Right lobe of liver (tissue), 6 donors: ENCODE results near the gene WFDC1. TPM values are rescaled to one million over a fixed set of nuclear protein-coding genes. Genes with fewer than 3 reads are reported as not detected.
A peak's percentile ranks its signal among the peaks of the same experiment; 100 is the strongest.

Experiments
- ATAC-seq, 4 donors: fragments of 200-7000 bp; cut with Tn5 transposase; one replicate each; pipeline ENCODE4 v1.9.1; 2020; ENCODE audit warnings: mild to moderate bottlenecking in 4 of 4, moderate library complexity in 4 of 4
- DNase-seq, 3 donors: peaks; one replicate each; pipeline ENCODE4 v3.0.0-alpha.2; 2020
- H3K27ac ChIP-seq, 3 donors: fragments of 200-600 bp; one replicate each; pipeline ENCODE4 v1.8.0; 2022
- H3K27me3 ChIP-seq, 2 donors: fragments of 200-600 bp; one replicate each; pipeline ENCODE4 v1.8.0; 2022
- H3K36me3 ChIP-seq, 4 donors: fragments of 200-600 bp; sonication (generic) in 1 of 4; one replicate each; pipeline versions ENCODE4 v1.5.1 to v1.8.0; 2017 to 2022; ENCODE audit warnings: control low read depth in 1 of 4
- H3K4me1 ChIP-seq, 4 donors: fragments of 200-600 bp; sonication (generic) in 1 of 4; one replicate each; pipeline versions ENCODE4 v1.5.1 to v1.8.0; 2017 to 2022; ENCODE audit warnings: control low read depth in 1 of 4
- H3K4me3 ChIP-seq, 3 donors: fragments of 200-600 bp; one replicate each; pipeline ENCODE4 v1.8.0; 2022
- H3K9me3 ChIP-seq, 4 donors: fragments of 200-600 bp; sonication (generic) in 1 of 4; one replicate each; pipeline versions ENCODE4 v1.5.1 to v1.8.0; 2017 to 2022; ENCODE audit warnings: control low read depth in 1 of 4
- CTCF ChIP-seq, 4 donors: fragments of 200-600 bp in 3 of 4; fragments of 450-650 bp in 1 of 4; IDR thresholded peaks; one replicate each; pipeline versions ENCODE4 v1.5.1 to v1.8.0; 2016 to 2022; ENCODE audit warnings: antibody characterized with exemption in 4 of 4, mild to moderate bottlenecking in 2 of 4
- POLR2A ChIP-seq: fragments of 450-650 bp; IDR thresholded peaks from one replicate; pipeline ENCODE4 v1.6.1; 2017; ENCODE audit warnings: antibody characterized with exemption, mild to moderate bottlenecking
- WGBS: methylation state at CpG from one replicate; pipeline ENCODE4 v1.1.6; 2018; ENCODE audit warnings: low coverage, low lambda C conversion rate; ENCODE audit not compliant: insufficient coverage; ENCODE audit errors: missing lambda C conversion rate; 5-methylcytosine and 5-hydroxymethylcytosine counted together
- intact Hi-C, 2 donors: fragments of 100-400 bp; cut with DNase I; formaldehyde crosslinking; loops; one replicate each; pipeline versions ENCODE4 v1.11.2 to v1.14.1; 2022
- total RNA-seq, 6 experiments: library from RNA; depleted of rRNA in 2 of 6; stranded (reverse); fragments of >200 nt in 2 of 6; fragmentation: NEBNext Ultra II Directional in 3 of 6; extraction: Animal tissue kit (Norgen Biotek cat#: 25700) in 3 of 6; gene quantifications; one replicate each; pipeline versions ENCODE4 v1.1.0 to v1.2.4, GENCODE V29; 2016 to 2023
- donor health status: DM: no; HTN: yes; CAD: no.
- donor health status: DM: no; HTN: no; CAD: no.
- donor health status: DM: no; HTN: no; CAD: no.
- donor health status: DM: no; HTN: yes; CAD: no.
- donor health status: DM: no; HTN: yes; CAD: no.

WFDC1 gene
- total RNA-seq, 6 experiments from 2014 or later: 0.64 to 5.0 (median 2.3) TPM

DNA sequence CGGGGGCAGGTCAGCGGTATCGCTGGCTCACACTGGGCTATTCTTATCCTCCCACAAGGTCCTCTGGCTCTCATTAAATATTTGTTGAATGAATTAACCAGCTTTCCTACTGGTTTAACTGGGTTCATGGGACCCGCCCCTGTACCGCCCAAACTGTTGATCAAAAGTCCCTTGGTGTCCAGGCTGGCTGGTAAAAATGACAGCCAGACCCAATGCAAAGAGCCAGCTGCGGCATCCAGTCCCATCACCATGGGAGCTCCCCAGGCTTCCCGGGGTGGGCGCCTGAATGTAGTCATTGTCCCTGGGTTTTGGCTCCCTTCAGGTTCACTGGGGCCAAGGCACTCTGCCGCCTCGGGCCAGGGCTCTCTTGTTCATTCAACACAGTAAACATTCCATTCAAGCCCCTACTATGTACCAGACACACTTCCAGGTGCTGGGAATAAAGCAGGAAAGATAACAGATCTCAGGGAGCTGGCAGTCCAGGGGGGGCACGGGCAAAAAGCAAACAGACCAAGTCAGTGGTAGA lies 62.0 kb downstream of the WFDC1 start:
- TF ChIP-seq POLR2A (no peak), CTCF (IDR thresholded peaks at IDR 0.05) (no peak)
- peaks cover 0 to 3% (median 0%) of the 10 kb centered on the region in 4 donors for H3K4me1 ChIP-seq
- H3K27me3 ChIP-seq: no peaks in the 10 kb centered on the region
- no peaks in the 10 kb centered on the region for H3K36me3 ChIP-seq
- peak in 2 of 4 donors; percentile 48 to 79 for ATAC-seq
- peak overlapping the region in 1 of 3 donors; percentile 43 for H3K27ac ChIP-seq
- DNase-seq: peak in 1 of 3 donors; percentile 61
- H3K9me3 ChIP-seq: no peaks in the 10 kb centered on the region
- 32% methylated on average over 4 of the region's 11 CpGs for WGBS
- intact Hi-C loops: no loop called here
- no peak overlapping the region for H3K4me3 ChIP-seq

- no peak overlapping the region for H3K27ac ChIP-seq
- intact Hi-C loops: no loop called here
- no peak overlapping the region for H3K4me3 ChIP-seq
- no peaks in the 10 kb centered on the region for H3K9me3 ChIP-seq
- ATAC-seq (peak in 1 of 4 donors; percentile 67), DNase-seq (no peak)
- H3K36me3 ChIP-seq: no peaks in the 10 kb centered on the region
- 40% methylated on average over 7 of the region's 9 CpGs for WGBS
- no peaks in the 10 kb centered on the region for H3K27me3 ChIP-seq
- peaks cover 0 to 3% (median 0%) of the 10 kb centered on the region in 4 donors for H3K4me1 ChIP-seq
- TF ChIP-seq POLR2A: no peak
- TF ChIP-seq CTCF (IDR thresholded peaks at IDR 0.05): no peak
Measured at GRCh38 chr16:84357191-84357651, 62.5 kb downstream of the WFDC1 start.

GRCh38 chr16:84358601-84359295 lies 64.1 kb downstream of the WFDC1 start:
- no peak for ATAC-seq
- WGBS: 56% methylated on average over 10 of the region's 14 CpGs
- DNase-seq: no peak
- H3K4me3 ChIP-seq: no peak overlapping the region
- TF ChIP-seq CTCF (IDR thresholded peaks at IDR 0.05) (no peak), POLR2A (no peak)
- peaks cover 0 to 3% (median 0%) of the 10 kb centered on the region in 4 donors for H3K4me1 ChIP-seq
- no peaks in the 10 kb centered on the region for H3K9me3 ChIP-seq
- intact Hi-C loops: no loop called here
- H3K27me3 ChIP-seq: no peaks in the 10 kb centered on the region
- no peaks in the 10 kb centered on the region for H3K36me3 ChIP-seq
- no peak overlapping the region for H3K27ac ChIP-seq

- H3K27ac ChIP-seq: no peak overlapping the region
- H3K9me3 ChIP-seq: no peaks in the 10 kb centered on the region
- H3K27me3 ChIP-seq: no peaks in the 10 kb centered on the region
- no peak overlapping the region for H3K4me3 ChIP-seq
- 58% methylated on average over 4 of the region's 8 CpGs for WGBS
- no peak for TF ChIP-seq POLR2A
- TF ChIP-seq CTCF (IDR thresholded peaks at IDR 0.05): no peak
- DNase-seq: no peak
- ATAC-seq: no peak
- H3K4me1 ChIP-seq: peaks cover 0 to 3% (median 0%) of the 10 kb centered on the region in 4 donors
- intact Hi-C loops: no loop called here
- H3K36me3 ChIP-seq: no peaks in the 10 kb centered on the region
Measured at GRCh38 chr16:84359326-84359725, 64.6 kb downstream of the WFDC1 start.
